Activated CD8-positive, alpha-beta T cell treated with anti-CD3 and anti-CD28 coated beads, Interleukin-2, amount 10 ng/mL, durations not matched to agents 7 days and 5 days (primary cell): ENCODE data around the gene OLFML2A. TPM values are rescaled to one million over a fixed set of nuclear protein-coding genes. Genes with fewer than 3 reads are reported as not detected.

ENCODE experiments used
- ATAC-seq: fragments of 150-1000 bp; cut with Tn5 transposase; one replicate; pipeline ENCODE4 v1.10.0; 2021; ENCODE audit warnings: moderate library complexity
- CTCF ChIA-PET: fragments of 350-600 bp; sonication (Branson Sonifier 250); formaldehyde crosslinking; loops from one replicate; lab custom pipeline; 2021; ENCODE audit warnings: antibody characterized with exemption; lab: Charles Lee
- POLR2A ChIA-PET: fragments of 350-600 bp; sonication (Branson Sonifier 250); formaldehyde crosslinking; loops from one replicate; lab custom pipeline; 2021; ENCODE audit warnings: antibody characterized with exemption; lab: Charles Lee
- DNase-seq: peaks from one replicate; pipeline ENCODE4 v3.0.0-alpha.2; 2020
- H3K27ac Mint-ChIP-seq: one replicate; pipeline ENCODE4 v1.8.0; 2021; ENCODE audit warnings: mild to moderate bottlenecking, mixed read lengths
- H3K27me3 Mint-ChIP-seq: one replicate; pipeline ENCODE4 v1.8.0; 2021; ENCODE audit warnings: low read depth, mixed read lengths
- H3K36me3 Mint-ChIP-seq: one replicate; pipeline ENCODE4 v1.8.0; 2021; ENCODE audit warnings: low read depth, mixed read lengths
- H3K4me1 Mint-ChIP-seq: one replicate; pipeline ENCODE4 v1.8.0; 2021; ENCODE audit warnings: low read depth, mixed read lengths
- H3K4me3 Mint-ChIP-seq: one replicate; pipeline ENCODE4 v1.8.0; 2021; ENCODE audit warnings: mild to moderate bottlenecking, mixed read lengths
- H3K9me3 Mint-ChIP-seq: one replicate; pipeline ENCODE4 v1.8.0; 2022; ENCODE audit warnings: mixed read lengths; ENCODE audit not compliant: insufficient read depth
- total RNA-seq, 2 experiments: library from RNA; stranded (reverse); gene quantifications; one replicate each; pipeline ENCODE4 v1.2.3, GENCODE V29; 2021

OLFML2A gene
- total RNA-seq, 2 experiments from 2014 or later: not detected

DNA sequence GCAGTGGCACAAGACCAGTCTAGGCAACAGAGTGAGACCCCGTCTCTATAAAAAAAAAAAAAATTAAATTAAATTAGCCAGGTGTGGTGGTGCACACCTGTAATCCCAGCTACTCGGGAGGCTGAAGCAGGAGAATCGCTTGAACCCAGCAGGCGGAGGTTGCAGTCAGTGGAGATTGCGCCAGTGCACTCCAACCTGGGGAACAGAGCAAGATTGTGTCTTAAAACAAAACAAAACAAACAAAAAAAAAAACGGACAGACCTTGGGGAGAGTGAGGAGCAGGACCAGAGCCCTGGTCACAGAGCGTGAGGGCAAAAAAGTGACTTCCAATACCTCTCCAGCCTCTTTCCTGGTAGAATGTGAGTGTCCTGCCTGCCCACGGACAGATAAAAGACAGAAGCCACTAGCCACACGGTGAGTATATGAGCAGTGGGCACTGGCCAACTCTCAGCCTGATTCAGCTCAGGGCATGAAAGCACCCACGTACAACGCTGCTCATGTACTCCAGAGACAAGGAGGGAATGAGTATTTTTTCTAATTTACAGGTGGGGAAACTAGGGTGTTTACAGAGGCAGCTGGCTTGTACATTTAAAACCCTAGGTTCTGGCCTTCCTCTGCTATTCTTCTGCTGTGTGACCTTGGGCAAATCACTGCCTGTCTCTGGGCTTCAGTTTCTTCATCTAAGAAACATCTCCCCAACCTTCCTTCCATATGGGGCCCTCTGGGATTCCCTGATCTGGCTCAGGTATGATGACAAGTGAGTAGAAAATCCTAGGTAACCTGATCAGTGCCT, 1.8 kb downstream of the OLFML2A start:
- ChIA-PET CTCF (interaction anchor here (1.8 to 12.6 kb wide), 2 partner anchors 10 to 74 kb away, joined by 5 to 316 read pairs; partner anchors contain the start of gene WDR38), POLR2A (interaction anchor here (0.6 to 1.2 kb wide), 2 partner anchors 82 to 1043 kb away, joined by 3 to 4 read pairs; no protein-coding TSS in a partner anchor)
- Mint-ChIP-seq H3K4me1 (peaks cover 18% of the 10 kb centered on the region), H3K4me3 (no peak overlapping the region), H3K36me3 (no peaks in the 10 kb centered on the region), H3K9me3 (no peaks in the 10 kb centered on the region), H3K27me3 (peaks cover 32% of the 10 kb centered on the region), H3K27ac (no peak overlapping the region)
- ATAC-seq: no peak
- no peak for DNase-seq

DNA sequence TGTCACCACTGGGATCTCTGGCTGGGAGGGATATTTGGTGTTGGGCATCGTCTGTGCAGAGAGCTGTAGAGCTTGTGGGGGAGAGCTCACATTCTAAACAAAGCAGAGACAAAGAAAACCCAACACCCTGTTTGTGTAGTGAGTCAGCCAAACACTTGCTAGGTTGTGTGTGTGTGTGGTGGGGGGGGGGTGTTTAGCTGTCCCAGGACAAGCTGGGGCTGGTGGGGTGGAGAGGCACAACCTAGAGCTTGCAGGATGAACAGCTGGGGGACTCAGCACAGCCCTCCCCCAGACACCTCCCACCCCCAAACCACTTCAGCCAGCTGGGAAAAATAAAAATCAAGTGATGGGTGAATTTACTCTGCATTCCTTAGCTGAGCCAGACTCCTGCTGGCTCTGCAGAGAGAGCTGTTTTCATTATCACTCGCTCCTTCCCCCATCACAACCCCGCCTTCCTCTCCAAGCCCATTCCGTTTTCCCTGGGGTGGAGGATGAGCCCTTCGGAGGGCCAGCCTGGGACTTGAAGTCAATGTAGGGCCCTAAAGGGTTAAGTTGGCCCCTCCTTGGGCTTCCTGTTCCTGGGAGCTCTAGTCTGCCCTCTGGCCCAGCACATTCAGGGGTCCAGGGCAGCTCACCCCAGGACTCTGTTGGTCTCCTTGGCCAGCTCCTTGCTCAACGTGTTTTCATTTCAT, 2.6 kb downstream of the OLFML2A start:
- DNase-seq (no peak), ATAC-seq (no peak)
- Mint-ChIP-seq H3K27ac (no peak overlapping the region), H3K4me1 (peaks cover 11% of the 10 kb centered on the region), H3K27me3 (peaks cover 28% of the 10 kb centered on the region), H3K36me3 (no peaks in the 10 kb centered on the region), H3K4me3 (no peak overlapping the region), H3K9me3 (no peaks in the 10 kb centered on the region)
- CTCF ChIA-PET: interaction anchor here (1.0 to 12.6 kb wide), 3 partner anchors 9 to 73 kb away, joined by 3 to 316 read pairs (median 5); partner anchors contain the start of gene WDR38
- POLR2A ChIA-PET: interaction anchor here (0.6 to 1.2 kb wide), 3 partner anchors 11 to 1043 kb away, joined by 3 to 4 read pairs (median 3); no protein-coding TSS in a partner anchor

DNA sequence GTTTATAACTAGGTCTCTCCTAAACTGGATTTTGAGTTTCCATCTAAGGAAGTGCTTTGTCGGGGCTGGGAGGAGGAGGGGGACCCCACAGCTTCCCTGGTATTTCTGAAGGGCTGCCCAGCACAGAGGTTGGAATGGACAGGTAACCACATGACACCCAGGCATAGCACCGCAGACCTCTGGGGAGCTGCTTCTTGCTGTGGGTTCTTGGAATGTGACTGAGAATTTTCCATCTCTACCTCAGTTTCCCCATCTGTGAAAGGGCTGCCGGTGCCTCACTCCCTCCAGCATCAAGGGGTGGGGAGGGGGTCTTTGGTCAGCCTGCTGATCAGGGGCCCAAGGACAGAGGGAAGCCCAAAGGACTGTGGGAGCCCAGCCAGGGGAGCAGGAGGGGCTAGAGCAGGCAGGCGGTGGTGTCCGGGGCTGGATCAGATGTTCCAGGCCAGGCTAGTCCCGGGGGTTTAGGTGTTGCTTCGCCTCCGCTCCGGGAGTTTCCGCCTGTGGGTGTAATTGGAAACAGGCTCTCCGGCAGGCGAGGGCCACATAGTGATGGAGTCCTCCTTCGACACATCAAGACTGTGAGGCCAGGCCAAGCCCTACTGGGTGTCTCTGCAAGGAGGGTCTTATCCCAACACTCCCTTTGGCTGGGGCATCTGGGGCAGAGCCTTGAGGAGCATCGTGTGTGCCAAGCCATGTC, 3.3 kb downstream of the OLFML2A start:
- DNase-seq (no peak), ATAC-seq (no peak)
- Mint-ChIP-seq H3K4me1 (peaks cover 9% of the 10 kb centered on the region), H3K27me3 (peaks cover 28% of the 10 kb centered on the region), H3K27ac (no peak overlapping the region), H3K9me3 (no peaks in the 10 kb centered on the region), H3K4me3 (no peak overlapping the region), H3K36me3 (no peaks in the 10 kb centered on the region)
- ChIA-PET POLR2A (interaction anchor here (0.6 kb wide), 1 partner anchor 10 kb away, joined by 3 read pairs; no protein-coding TSS in a partner anchor), CTCF (interaction anchor here (1.0 to 12.6 kb wide), 3 partner anchors 9 to 72 kb away, joined by 3 to 316 read pairs (median 5); partner anchors contain the start of gene WDR38)

DNA sequence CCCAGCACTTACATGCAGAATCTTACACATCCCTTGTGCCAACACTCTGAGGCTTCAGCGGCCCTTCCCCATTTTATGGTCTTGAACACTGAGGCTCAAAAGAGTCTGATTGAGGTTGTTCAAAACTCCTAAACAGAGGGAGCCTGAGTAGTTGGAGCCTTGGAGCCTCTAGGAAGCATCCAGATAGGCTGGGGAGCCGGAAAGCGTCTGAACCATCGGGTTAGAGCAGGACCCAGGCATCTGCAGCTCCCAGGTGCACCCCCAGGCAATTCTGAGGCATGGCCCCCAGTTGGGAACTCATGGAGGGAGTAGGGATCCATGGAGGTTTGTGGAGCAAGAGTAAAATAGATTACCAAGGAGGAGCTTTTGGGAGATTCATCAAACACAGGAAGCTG, 3.8 kb downstream of the OLFML2A start:
- POLR2A ChIA-PET: no interaction called here
- Mint-ChIP-seq H3K4me3 (no peak overlapping the region), H3K4me1 (peaks cover 9% of the 10 kb centered on the region), H3K36me3 (no peaks in the 10 kb centered on the region), H3K27me3 (peaks cover 25% of the 10 kb centered on the region), H3K27ac (no peak overlapping the region), H3K9me3 (no peaks in the 10 kb centered on the region)
- DNase-seq: no peak
- CTCF ChIA-PET: no interaction called here
- no peak for ATAC-seq

DNA sequence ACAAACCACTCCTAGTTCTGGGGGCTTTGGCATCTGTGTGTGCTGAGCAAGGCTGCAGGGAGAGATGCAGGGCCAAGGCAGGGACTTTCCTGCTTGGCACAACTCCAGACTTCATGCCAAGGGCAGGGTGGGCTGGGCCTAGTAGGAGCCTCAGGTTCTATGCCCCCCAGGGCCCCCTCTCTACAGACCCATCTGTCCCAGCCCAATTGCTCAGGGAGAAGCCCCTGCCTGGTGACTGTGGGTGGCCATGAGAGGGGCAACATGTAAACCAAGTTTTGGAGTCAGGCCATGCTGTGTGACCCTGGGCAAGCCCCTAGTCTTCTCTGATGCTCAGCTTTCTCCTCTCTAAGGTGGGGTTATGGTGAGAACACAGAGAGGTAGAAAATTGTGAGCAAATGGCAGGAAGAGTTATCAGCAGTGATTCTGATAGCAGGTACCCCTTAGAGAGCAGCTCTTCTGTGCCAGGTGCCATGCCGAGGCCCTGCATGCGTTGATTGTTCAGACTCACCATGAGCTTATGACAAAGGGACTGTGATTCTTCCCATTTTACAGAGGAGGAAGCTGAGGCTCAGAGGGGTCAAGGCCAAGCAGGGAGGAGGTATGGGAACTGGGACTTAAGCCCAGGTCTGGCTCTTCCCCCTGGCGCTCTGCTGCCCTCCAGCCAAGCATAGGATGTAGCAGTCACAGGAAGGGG, 5.2 kb downstream of the OLFML2A start:
- Mint-ChIP-seq H3K27ac (no peak overlapping the region), H3K36me3 (no peaks in the 10 kb centered on the region), H3K9me3 (no peaks in the 10 kb centered on the region), H3K27me3 (peaks cover 14% of the 10 kb centered on the region), H3K4me1 (no peaks in the 10 kb centered on the region), H3K4me3 (no peak overlapping the region)
- ATAC-seq (no peak), DNase-seq (no peak)
- POLR2A ChIA-PET: no interaction called here
- CTCF ChIA-PET: interaction anchor here (2.2 to 2.3 kb wide), 2 partner anchors 10 to 70 kb away, joined by 5 to 7 read pairs; no protein-coding TSS in a partner anchor

DNA sequence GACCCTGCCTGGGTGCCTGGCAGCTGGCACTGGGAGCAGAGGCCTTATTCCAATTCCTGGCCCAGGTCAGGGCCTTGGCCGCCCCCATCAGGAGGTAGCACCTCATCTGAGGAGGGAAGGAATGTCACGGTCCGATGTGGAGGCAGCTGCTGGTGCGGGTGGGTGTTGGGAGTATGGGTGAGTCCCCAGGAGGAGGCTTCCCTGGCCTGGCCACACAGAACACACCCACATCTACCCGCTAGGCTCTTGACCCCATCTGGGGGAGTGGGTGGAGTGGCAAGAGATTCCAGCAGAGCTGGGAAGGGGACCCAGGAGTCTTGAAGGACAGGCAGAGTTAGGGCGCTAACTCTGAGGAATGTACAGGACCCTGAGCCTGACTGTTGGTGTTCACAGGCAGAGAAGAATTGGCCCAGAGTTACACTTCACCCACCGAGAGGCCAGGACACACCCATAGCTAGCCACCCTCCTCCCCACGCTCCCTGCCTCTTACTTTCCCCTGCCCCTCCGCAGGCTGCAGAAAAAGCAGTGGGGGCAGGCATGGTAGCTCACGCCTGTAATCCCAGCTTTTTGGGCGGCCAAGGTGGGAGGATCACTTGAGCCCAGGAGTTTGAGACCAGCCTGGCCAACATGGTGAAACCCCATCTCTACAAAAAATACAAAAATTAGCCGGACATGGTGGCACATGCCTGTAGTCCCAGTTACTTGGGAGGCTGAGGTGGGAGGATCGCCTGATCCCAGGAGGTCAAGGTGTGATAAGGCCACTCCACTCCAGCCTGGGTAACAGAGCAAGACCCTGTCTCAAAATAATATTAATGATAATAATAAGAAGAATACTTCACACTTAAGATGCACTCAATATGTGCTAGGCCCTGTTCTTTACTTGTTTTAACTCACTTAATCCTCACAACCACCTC, 6.0 kb downstream of the OLFML2A start:
- H3K4me3 Mint-ChIP-seq: no peak overlapping the region
- POLR2A ChIA-PET: no interaction called here

DNA sequence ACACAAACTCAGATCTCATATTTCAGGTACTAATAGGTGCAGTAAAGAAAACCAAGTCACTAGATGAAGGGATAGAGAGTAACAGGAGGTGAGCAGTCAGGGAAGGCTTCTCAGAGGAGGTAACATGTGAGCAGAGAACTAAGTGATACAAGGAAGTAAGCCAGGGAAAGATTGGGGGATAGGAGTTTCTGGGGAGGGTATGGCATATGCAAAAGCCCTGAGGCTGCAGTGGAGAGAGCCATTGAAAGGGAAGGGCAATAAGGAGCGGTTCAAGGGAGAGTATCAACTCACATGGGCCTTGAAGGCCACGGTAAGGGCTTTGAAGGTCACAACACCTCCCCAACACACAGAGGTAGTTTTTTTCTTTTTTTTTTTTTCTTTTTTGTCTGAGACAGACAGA, 6.9 kb downstream of the OLFML2A start:
- no peak for DNase-seq
- no peaks in the 10 kb centered on the region for H3K9me3 Mint-ChIP-seq
- H3K36me3 Mint-ChIP-seq: no peaks in the 10 kb centered on the region
- no peaks in the 10 kb centered on the region for H3K4me1 Mint-ChIP-seq
- ChIA-PET POLR2A (no interaction called here), CTCF (interaction anchor here (2.3 kb wide), 1 partner anchor 11 kb away, joined by 7 read pairs; no protein-coding TSS in a partner anchor)
- peaks cover 7% of the 10 kb centered on the region for H3K27me3 Mint-ChIP-seq
- no peak overlapping the region for H3K4me3 Mint-ChIP-seq
- no peak for ATAC-seq
- H3K27ac Mint-ChIP-seq: no peak overlapping the region

More for the DNA sequence above, 6.0 kb downstream of the OLFML2A start:
- ATAC-seq (no peak), DNase-seq (no peak)
- no peaks in the 10 kb centered on the region for H3K4me1 Mint-ChIP-seq
- peaks cover 10% of the 10 kb centered on the region for H3K27me3 Mint-ChIP-seq
- H3K9me3 Mint-ChIP-seq: no peaks in the 10 kb centered on the region
- no peak overlapping the region for H3K27ac Mint-ChIP-seq
- CTCF ChIA-PET: interaction anchor here (2.2 to 2.3 kb wide), 2 partner anchors 11 to 69 kb away, joined by 5 to 7 read pairs; no protein-coding TSS in a partner anchor
- H3K36me3 Mint-ChIP-seq: no peaks in the 10 kb centered on the region

DNA sequence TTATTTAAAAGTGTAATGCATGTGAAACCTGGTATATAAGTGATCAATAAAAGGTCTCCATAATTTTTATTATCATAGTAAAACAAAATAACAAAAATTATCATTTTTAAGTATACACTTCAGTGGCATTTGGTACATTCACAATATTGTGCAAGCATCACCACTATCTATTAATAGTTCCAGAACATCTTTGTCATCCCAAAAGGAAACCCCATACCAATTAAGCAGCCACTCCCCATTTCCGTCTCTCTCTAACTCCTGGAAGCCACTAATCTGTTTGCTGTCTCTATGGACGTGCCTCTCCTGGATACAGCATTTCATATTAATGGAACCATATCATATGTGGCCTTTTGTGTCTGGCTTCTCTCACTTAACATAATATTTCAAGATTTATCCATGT, 7.6 kb downstream of the OLFML2A start:
- H3K4me1 Mint-ChIP-seq: no peaks in the 10 kb centered on the region
- ATAC-seq (no peak), DNase-seq (no peak)
- H3K27me3 Mint-ChIP-seq: peaks cover 6% of the 10 kb centered on the region
- ChIA-PET POLR2A (no interaction called here), CTCF (no interaction called here)
- H3K4me3 Mint-ChIP-seq: no peak overlapping the region
- H3K9me3 Mint-ChIP-seq: no peaks in the 10 kb centered on the region
- H3K27ac Mint-ChIP-seq: no peak overlapping the region
- no peaks in the 10 kb centered on the region for H3K36me3 Mint-ChIP-seq

DNA sequence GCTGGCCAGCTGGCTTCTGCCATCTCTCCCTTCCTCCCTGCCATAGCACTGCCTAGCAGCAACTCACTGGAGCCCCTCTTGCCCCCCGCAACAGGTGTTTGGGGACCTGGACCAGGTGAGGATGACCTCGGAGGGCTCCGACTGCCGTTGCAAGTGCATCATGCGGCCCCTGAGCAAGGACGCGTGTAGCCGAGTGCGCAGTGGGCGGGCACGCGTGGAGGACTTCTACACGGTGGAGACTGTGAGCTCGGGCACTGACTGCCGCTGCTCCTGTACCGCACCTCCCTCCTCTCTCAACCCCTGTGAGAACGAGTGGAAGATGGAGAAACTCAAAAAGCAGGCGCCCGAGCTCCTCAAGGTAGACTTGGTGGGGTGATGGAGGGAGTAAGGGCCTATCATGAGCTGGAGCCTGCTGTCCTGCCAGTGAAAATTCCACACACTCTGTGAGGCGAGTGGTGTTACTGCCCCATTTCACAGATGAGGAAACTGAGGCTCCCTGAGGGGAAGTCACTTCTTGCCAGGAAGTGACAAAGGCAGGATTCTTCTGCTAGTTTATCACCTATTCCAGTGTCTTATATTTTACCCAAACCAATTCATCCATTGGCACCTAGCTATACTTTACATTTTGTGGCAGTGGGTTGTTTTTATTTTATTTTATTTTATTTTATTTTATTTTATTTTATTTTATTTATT, 10.1 kb downstream of the OLFML2A start:
- H3K27me3 Mint-ChIP-seq: peaks cover 7% of the 10 kb centered on the region
- H3K4me3 Mint-ChIP-seq: no peak overlapping the region
- DNase-seq (no peak), ATAC-seq (no peak)
- no peak overlapping the region for H3K27ac Mint-ChIP-seq
- CTCF ChIA-PET: interaction anchor here (0.8 to 1.3 kb wide), 2 partner anchors 63 to 65 kb away, joined by 3 to 4 read pairs; no protein-coding TSS in a partner anchor
- no peaks in the 10 kb centered on the region for H3K9me3 Mint-ChIP-seq
- no peaks in the 10 kb centered on the region for H3K36me3 Mint-ChIP-seq
- POLR2A ChIA-PET: no interaction called here
- no peaks in the 10 kb centered on the region for H3K4me1 Mint-ChIP-seq
